Femur (tissue), 1 donor: ENCODE results near the gene RIPK1.
"Not testable (repeated sequence)": the region's sequence is repeated elsewhere in the genome, so short reads cannot be mapped to it uniquely, and the experiment has no call there.

ENCODE experiments used
- DNase-seq: peaks from one replicate; pipeline ENCODE4 v3.0.0-alpha.2; 2017

Gene RIPK1

GRCh38 chr6:3068329-3069214, at the start of gene RIPK1:
Gene RIPK1 (plus strand): TSS chr6:3068494. CDS start chr6:3076824, 8,330 bp downstream.
- DNase-seq = peak; percentile 95

- no peak for DNase-seq
These were observed 49.2 kb upstream of the RIPK1 start for GRCh38 chr6:3019065-3019464.

GRCh38 chr6:3019749-3020320, 48.5 kb upstream of the RIPK1 start:
- DNase-seq = no peak

GRCh38 chr6:3020976-3021598, 47.2 kb upstream of the RIPK1 start:
- not testable (repeated sequence) for DNase-seq

GRCh38 chr6:3022765-3023662, 45.3 kb upstream of the RIPK1 start:
- no peak for DNase-seq

- DNase-seq = peak; percentile 90
These were observed 44.4 kb upstream of the RIPK1 start for GRCh38 chr6:3023663-3024483.

- DNase-seq = no peak
These were observed 41.3 kb upstream of the RIPK1 start for GRCh38 chr6:3026791-3027626.

- DNase-seq = not testable (repeated sequence)
These were observed 40.1 kb upstream of the RIPK1 start for GRCh38 chr6:3028156-3028555.

GRCh38 chr6:3031857-3032640, 36.2 kb upstream of the RIPK1 start:
- no peak for DNase-seq

GRCh38 chr6:3032986-3033385, 35.3 kb upstream of the RIPK1 start:
- DNase-seq = no peak

GRCh38 chr6:3033652-3034051, 34.6 kb upstream of the RIPK1 start:
- no peak for DNase-seq

- DNase-seq = no peak
These were observed 32.9 kb upstream of the RIPK1 start for GRCh38 chr6:3035397-3035796.

GRCh38 chr6:3036861-3037637, 31.2 kb upstream of the RIPK1 start:
- DNase-seq = no peak

GRCh38 chr6:3037638-3038365, 30.5 kb upstream of the RIPK1 start:
- no peak for DNase-seq

GRCh38 chr6:3039384-3039783, 28.9 kb upstream of the RIPK1 start:
- DNase-seq = no peak

GRCh38 chr6:3041147-3041546, 27.1 kb upstream of the RIPK1 start:
- DNase-seq = no peak

GRCh38 chr6:3041606-3042005, 26.7 kb upstream of the RIPK1 start:
- DNase-seq = no peak

GRCh38 chr6:3045369-3045768, 22.9 kb upstream of the RIPK1 start:
- DNase-seq = no peak

GRCh38 chr6:3045777-3046176, 22.5 kb upstream of the RIPK1 start:
- no peak for DNase-seq
